ENCODE data around the gene CC2D2A.

Gene CC2D2A

DNA sequence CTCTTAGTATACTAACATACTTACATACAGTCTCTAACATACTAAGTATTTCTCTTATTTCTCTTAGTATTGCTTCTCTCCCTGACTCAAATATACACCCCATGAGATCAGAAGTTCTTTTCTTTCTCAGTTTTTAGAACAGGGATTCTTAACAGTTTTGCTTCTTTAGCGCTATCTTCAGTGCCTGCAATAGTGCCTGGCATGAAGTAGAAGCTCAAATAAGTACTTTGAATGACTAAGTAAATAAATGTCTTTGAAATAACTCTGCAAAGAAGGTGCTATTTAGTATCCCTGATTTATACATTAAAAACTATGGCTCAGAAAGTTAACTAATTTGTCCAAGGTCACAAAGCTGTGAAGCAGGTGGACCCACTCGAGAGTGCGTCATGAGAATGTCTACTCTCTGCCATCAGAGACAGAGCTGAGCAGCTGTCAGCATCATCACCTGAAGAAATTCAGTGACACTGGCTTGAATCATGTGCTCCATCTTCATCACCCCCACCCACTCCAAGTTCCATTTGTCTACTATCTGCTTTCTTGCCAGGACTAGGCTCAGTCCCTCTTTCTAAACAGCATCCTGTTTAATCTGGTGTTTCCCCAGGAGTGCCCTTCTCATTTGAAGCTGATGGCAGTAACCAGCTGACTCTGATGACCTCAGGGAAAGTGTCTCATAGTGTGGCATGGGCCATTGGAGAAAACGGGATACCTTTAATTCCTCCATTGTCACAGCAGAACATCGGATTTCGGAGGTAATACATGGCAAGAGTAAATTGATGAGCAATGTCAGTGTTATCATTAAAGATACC, 83.1 kb downstream of the CC2D2A start:
- TF ChIP-seq TCF4 (CRISPR knock-in tag; IDR thresholded peaks at IDR 0.05; ENCODE audit: borderline replicate concordance) (no peak), SNAI2 (CRISPR knock-in tag; IDR thresholded peaks at IDR 0.05) (no peak), ZNF70 (CRISPR knock-in tag; IDR thresholded peaks at IDR 0.05) (no peak), GLIS3 (CRISPR knock-in tag; IDR thresholded peaks at IDR 0.05) (no peak), ZNF8 (CRISPR knock-in tag; IDR thresholded peaks at IDR 0.05) (no peak), ZFP3 (CRISPR knock-in tag; IDR thresholded peaks at IDR 0.05) (no peak), BACH2 (CRISPR knock-in tag; IDR thresholded peaks at IDR 0.05; ENCODE audit: borderline replicate concordance) (no peak), PPARA (CRISPR knock-in tag; IDR thresholded peaks at IDR 0.05; ENCODE audit: borderline replicate concordance) (no peak), ISL1 (CRISPR knock-in tag; IDR thresholded peaks at IDR 0.05) (no peak), OSR1 (CRISPR knock-in tag; IDR thresholded peaks at IDR 0.05) (no peak), ZC3H10 (CRISPR knock-in tag; IDR thresholded peaks at IDR 0.05) (no peak)
- TF ChIP-seq, protein P1, sequence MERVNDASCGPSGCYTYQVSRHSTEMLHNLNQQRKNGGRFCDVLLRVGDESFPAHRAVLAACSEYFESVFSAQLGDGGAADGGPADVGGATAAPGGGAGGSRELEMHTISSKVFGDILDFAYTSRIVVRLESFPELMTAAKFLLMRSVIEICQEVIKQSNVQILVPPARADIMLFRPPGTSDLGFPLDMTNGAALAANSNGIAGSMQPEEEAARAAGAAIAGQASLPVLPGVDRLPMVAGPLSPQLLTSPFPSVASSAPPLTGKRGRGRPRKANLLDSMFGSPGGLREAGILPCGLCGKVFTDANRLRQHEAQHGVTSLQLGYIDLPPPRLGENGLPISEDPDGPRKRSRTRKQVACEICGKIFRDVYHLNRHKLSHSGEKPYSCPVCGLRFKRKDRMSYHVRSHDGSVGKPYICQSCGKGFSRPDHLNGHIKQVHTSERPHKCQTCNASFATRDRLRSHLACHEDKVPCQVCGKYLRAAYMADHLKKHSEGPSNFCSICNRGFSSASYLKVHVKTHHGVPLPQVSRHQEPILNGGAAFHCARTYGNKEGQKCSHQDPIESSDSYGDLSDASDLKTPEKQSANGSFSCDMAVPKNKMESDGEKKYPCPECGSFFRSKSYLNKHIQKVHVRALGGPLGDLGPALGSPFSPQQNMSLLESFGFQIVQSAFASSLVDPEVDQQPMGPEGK (CRISPR knock-in tag; IDR thresholded peaks at IDR 0.05; ENCODE audit: borderline replicate concordance) = no peak
- TF ChIP-seq, protein P2, sequence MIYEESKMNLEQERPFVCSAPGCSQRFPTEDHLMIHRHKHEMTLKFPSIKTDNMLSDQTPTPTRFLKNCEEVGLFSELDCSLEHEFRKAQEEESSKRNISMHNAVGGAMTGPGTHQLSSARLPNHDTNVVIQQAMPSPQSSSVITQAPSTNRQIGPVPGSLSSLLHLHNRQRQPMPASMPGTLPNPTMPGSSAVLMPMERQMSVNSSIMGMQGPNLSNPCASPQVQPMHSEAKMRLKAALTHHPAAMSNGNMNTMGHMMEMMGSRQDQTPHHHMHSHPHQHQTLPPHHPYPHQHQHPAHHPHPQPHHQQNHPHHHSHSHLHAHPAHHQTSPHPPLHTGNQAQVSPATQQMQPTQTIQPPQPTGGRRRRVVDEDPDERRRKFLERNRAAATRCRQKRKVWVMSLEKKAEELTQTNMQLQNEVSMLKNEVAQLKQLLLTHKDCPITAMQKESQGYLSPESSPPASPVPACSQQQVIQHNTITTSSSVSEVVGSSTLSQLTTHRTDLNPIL (CRISPR knock-in tag; IDR thresholded peaks at IDR 0.05; ENCODE audit: low read depth) = no peak
- TF ChIP-seq, protein P3, sequence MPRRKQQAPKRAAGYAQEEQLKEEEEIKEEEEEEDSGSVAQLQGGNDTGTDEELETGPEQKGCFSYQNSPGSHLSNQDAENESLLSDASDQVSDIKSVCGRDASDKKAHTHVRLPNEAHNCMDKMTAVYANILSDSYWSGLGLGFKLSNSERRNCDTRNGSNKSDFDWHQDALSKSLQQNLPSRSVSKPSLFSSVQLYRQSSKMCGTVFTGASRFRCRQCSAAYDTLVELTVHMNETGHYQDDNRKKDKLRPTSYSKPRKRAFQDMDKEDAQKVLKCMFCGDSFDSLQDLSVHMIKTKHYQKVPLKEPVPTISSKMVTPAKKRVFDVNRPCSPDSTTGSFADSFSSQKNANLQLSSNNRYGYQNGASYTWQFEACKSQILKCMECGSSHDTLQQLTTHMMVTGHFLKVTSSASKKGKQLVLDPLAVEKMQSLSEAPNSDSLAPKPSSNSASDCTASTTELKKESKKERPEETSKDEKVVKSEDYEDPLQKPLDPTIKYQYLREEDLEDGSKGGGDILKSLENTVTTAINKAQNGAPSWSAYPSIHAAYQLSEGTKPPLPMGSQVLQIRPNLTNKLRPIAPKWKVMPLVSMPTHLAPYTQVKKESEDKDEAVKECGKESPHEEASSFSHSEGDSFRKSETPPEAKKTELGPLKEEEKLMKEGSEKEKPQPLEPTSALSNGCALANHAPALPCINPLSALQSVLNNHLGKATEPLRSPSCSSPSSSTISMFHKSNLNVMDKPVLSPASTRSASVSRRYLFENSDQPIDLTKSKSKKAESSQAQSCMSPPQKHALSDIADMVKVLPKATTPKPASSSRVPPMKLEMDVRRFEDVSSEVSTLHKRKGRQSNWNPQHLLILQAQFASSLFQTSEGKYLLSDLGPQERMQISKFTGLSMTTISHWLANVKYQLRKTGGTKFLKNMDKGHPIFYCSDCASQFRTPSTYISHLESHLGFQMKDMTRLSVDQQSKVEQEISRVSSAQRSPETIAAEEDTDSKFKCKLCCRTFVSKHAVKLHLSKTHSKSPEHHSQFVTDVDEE (CRISPR knock-in tag; IDR thresholded peaks at IDR 0.05) = no peak
- TF ChIP-seq, protein P4, sequence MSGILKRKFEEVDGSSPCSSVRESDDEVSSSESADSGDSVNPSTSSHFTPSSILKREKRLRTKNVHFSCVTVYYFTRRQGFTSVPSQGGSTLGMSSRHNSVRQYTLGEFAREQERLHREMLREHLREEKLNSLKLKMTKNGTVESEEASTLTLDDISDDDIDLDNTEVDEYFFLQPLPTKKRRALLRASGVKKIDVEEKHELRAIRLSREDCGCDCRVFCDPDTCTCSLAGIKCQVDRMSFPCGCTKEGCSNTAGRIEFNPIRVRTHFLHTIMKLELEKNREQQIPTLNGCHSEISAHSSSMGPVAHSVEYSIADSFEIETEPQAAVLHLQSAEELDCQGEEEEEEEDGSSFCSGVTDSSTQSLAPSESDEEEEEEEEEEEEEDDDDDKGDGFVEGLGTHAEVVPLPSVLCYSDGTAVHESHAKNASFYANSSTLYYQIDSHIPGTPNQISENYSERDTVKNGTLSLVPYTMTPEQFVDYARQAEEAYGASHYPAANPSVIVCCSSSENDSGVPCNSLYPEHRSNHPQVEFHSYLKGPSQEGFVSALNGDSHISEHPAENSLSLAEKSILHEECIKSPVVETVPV (CRISPR knock-in tag; IDR thresholded peaks at IDR 0.05) = no peak
- TF ChIP-seq, protein P5, sequence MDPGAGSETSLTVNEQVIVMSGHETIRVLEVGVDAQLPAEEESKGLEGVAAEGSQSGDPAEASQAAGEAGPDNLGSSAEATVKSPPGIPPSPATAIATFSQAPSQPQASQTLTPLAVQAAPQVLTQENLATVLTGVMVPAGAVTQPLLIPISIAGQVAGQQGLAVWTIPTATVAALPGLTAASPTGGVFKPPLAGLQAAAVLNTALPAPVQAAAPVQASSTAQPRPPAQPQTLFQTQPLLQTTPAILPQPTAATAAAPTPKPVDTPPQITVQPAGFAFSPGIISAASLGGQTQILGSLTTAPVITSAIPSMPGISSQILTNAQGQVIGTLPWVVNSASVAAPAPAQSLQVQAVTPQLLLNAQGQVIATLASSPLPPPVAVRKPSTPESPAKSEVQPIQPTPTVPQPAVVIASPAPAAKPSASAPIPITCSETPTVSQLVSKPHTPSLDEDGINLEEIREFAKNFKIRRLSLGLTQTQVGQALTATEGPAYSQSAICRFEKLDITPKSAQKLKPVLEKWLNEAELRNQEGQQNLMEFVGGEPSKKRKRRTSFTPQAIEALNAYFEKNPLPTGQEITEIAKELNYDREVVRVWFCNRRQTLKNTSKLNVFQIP (CRISPR knock-in tag; IDR thresholded peaks at IDR 0.05; ENCODE audit: borderline replicate concordance, low read depth) = no peak
- no peak for ATAC-seq

DNA sequence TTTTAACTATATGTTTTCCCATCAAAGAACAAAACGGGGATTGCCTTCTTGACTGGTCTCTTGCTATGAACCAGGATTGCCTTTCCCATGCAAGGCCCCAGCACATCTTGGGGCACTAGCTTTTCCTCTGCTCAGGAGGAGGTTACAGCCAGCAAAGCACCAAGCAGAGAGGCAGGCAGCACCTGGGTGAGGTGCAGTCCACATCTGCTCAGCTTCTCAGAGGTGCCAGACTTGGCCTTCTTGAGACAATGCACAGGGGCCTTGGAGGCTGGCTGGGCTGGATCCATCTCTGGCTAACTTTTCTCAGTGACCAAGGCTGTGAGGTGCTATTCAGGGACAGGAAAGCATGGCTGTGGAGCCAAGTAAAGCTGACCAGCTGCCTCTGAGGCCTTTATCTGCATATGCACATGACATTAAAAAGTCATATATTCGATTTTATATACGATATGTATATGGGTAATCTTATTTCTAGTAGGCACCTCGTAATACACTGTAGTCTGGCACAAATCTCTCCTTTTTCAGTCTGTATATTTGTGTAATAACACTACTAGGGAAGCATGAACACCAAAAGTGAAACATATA, 86.9 kb downstream of the CC2D2A start:
- ATAC-seq = no peak
- TF ChIP-seq ZNF565 (CRISPR knock-in tag; conservative IDR thresholded peaks at IDR 0.05; ENCODE audit: low read depth) = no peak
- TF ChIP-seq TCF4 (CRISPR knock-in tag; IDR thresholded peaks at IDR 0.05; ENCODE audit: borderline replicate concordance) = no peak
- no peak for TF ChIP-seq ARNTL (CRISPR knock-in tag; IDR thresholded peaks at IDR 0.05; ENCODE audit: borderline replicate concordance, low read depth)
- TF ChIP-seq ZNF70 (CRISPR knock-in tag; IDR thresholded peaks at IDR 0.05) = no peak
- TF ChIP-seq ISL1 (CRISPR knock-in tag; IDR thresholded peaks at IDR 0.05) = no peak
- TF ChIP-seq, protein P5 (CRISPR knock-in tag; IDR thresholded peaks at IDR 0.05; ENCODE audit: borderline replicate concordance, low read depth) = no peak
- TF ChIP-seq ZFP3 (CRISPR knock-in tag; IDR thresholded peaks at IDR 0.05) = no peak
- TF ChIP-seq, protein P3 (CRISPR knock-in tag; IDR thresholded peaks at IDR 0.05) = no peak
- TF ChIP-seq, protein P1 (CRISPR knock-in tag; IDR thresholded peaks at IDR 0.05; ENCODE audit: borderline replicate concordance) = no peak
- TF ChIP-seq GLIS3 (CRISPR knock-in tag; IDR thresholded peaks at IDR 0.05) = no peak
- TF ChIP-seq, protein P2 (CRISPR knock-in tag; IDR thresholded peaks at IDR 0.05; ENCODE audit: low read depth) = no peak

Measured in SK-N-SH treated with all-trans-retinoic acid at 6 μM for 48 hours (cell line).